ENCODE results near the gene LAGE3.

DNA sequence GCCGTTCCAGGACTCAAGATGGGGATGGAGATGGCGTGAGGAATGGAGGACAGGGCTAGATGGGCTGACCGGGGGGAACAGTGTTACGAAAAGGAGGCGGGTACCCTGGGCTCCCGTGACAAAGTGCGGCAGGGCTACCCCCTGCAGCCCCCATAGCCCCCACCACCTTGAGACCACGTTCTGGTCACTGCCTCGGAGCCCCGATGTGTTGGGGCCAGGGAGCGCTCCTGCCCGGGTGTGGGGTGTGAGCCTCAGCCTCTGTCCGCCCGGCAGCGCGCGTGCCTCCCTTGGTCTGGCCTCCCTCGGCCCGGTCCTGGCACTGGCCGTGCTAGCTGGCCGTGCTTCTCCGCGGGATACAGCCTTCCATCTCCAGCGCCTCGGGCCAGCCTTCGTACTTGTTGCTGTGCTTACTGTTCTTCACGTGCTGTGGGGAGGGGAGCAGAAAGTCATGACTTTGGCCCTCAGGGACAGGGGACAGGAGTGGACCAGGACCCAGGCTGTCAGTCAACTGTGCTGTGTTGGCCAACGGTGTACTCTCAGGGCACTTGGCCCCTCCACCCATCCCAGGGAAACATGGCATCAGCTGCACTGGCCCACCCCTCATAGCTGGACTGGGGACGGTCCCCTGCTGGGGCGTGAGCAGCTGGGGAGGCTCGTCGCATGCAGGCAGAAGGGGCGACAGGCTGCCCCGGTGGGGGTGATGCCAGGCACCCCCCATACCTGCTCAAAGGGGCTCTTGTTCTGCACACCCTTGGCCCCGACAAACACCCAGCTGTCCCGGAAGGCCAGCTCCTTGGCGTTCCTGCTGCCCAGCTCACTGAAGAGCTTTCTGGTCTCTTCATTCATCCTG is 27.6 kb upstream of the LAGE3 start:
- TF ChIP-seq, protein P1, sequence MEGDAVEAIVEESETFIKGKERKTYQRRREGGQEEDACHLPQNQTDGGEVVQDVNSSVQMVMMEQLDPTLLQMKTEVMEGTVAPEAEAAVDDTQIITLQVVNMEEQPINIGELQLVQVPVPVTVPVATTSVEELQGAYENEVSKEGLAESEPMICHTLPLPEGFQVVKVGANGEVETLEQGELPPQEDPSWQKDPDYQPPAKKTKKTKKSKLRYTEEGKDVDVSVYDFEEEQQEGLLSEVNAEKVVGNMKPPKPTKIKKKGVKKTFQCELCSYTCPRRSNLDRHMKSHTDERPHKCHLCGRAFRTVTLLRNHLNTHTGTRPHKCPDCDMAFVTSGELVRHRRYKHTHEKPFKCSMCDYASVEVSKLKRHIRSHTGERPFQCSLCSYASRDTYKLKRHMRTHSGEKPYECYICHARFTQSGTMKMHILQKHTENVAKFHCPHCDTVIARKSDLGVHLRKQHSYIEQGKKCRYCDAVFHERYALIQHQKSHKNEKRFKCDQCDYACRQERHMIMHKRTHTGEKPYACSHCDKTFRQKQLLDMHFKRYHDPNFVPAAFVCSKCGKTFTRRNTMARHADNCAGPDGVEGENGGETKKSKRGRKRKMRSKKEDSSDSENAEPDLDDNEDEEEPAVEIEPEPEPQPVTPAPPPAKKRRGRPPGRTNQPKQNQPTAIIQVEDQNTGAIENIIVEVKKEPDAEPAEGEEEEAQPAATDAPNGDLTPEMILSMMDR (conservative IDR thresholded peaks at IDR 0.05; ENCODE audit: low read length), result no peak
- TF ChIP-seq EZH2phosphoT487 (IDR thresholded peaks at IDR 0.05; ENCODE audit: borderline replicate concordance), result no peak

Data from Loucy (cell line).